PC-3 (cell line): ENCODE measurements around the gene SPHK2.

Experiments used
- EZH2 ChIP-seq: fragments of 300-600 bp; sonication (generic); IDR thresholded peaks from one replicate; pipeline ENCODE4 v1.6.1; 2017; ENCODE audit warnings: antibody characterized with exemption, mild to moderate bottlenecking, low read length; ENCODE audit not compliant: unreplicated experiment
- EZH2phosphoT487 ChIP-seq: fragments of 300-600 bp; sonication (generic); IDR thresholded peaks from 2 replicates; pipeline ENCODE4 v1.6.1; 2018; ENCODE audit warnings: mild to moderate bottlenecking, antibody characterized with exemption, low read length, borderline replicate concordance
- TF ChIP-seq, protein P1 (sequence below): fragments of 300-600 bp; sonication (generic); conservative IDR thresholded peaks from 2 replicates; pipeline ENCODE4 v1.5.1; 2017; ENCODE audit warnings: antibody characterized with exemption, low read depth, mild to moderate bottlenecking, low read length

- TF ChIP-seq, protein P1, sequence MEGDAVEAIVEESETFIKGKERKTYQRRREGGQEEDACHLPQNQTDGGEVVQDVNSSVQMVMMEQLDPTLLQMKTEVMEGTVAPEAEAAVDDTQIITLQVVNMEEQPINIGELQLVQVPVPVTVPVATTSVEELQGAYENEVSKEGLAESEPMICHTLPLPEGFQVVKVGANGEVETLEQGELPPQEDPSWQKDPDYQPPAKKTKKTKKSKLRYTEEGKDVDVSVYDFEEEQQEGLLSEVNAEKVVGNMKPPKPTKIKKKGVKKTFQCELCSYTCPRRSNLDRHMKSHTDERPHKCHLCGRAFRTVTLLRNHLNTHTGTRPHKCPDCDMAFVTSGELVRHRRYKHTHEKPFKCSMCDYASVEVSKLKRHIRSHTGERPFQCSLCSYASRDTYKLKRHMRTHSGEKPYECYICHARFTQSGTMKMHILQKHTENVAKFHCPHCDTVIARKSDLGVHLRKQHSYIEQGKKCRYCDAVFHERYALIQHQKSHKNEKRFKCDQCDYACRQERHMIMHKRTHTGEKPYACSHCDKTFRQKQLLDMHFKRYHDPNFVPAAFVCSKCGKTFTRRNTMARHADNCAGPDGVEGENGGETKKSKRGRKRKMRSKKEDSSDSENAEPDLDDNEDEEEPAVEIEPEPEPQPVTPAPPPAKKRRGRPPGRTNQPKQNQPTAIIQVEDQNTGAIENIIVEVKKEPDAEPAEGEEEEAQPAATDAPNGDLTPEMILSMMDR = no peak
- no peak for TF ChIP-seq EZH2
- no peak for TF ChIP-seq EZH2phosphoT487
Measured at GRCh38 chr19:48632692-48633147, 13.4 kb downstream of the SPHK2 start.
